ENCODE data around the gene MAST4. TPM values are rescaled to one million over a fixed set of nuclear protein-coding genes. Genes with fewer than 3 reads are reported as not detected.

The MAST4 gene
- total and polyA plus RNA-seq, 2 donors (not counting 1 experiment from before 2014, with no cell fraction given), result 7.0 to 15.2 TPM

DNA sequence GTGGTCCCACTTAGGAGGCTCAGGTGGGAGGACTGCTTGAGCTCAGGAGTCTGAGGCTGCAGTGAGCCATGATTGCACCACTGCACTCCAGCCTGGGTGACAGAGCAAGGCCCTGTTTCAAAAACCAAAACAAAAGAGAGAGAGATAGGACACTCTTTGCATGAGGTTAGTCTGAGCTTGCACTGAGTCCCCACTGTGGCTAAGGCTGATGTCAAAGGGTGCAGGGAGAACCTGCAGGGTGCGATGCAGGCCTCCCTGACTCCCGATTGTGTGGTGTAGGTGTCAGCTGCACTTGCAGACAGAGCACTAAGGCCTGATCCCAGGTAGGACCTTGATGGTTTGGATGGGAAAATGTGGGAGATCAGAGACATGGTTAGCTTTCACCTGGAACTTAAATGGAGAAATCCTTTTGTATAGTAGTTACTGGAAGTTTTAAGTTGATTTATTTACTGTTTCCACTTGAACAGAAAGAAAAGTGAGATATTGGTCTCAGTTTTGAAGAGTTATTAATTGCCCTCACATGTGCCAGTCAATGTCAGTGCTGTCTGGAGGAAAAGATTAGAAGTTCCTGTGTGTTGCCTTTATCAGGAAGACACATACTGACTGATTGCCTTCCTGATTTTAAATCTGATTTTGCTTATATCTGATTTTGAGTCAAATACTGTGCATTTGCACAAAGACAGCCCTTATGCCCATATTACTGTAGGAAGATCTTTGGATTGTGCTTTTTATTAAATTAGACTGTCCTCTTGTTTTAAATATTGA is 260.0 kb downstream of the MAST4 start:
- no peak overlapping the region for H3K4me2 ChIP-seq (ENCODE audit: extremely low read depth, insufficient read depth, low read length)
- H4K20me1 ChIP-seq (ENCODE audit: control insufficient read depth, extremely low read depth, insufficient read depth, low read length), result no peaks in the 10 kb centered on the region
- H3K27ac ChIP-seq (ENCODE audit: insufficient read depth, low read length), result no peak overlapping the region
- H3K27me3 ChIP-seq (ENCODE audit: control insufficient read depth, insufficient read depth, low read length), result no peaks in the 10 kb centered on the region
- H3K4me1 ChIP-seq (ENCODE audit: control insufficient read depth, extremely low read depth, insufficient read depth, low read length), result no peaks in the 10 kb centered on the region
- H3K79me2 ChIP-seq (ENCODE audit: control insufficient read depth, insufficient read depth, low read length), result no peaks in the 10 kb centered on the region
- DNase-seq (ENCODE audit: low read depth in 2 of 2), result no peak
- H3K4me3 ChIP-seq (replicated peaks in 1 of 4; ENCODE audit: control extremely low read depth in 1 of 4, insufficient read depth in 1 of 4, low read depth in 3 of 4, low read length in 4 of 4), result no peak overlapping the region
- no peak for TF ChIP-seq EZH2 (IDR thresholded peaks at IDR 0.05; ENCODE audit: low read length, missing control alignments)
- TF ChIP-seq, protein P1, sequence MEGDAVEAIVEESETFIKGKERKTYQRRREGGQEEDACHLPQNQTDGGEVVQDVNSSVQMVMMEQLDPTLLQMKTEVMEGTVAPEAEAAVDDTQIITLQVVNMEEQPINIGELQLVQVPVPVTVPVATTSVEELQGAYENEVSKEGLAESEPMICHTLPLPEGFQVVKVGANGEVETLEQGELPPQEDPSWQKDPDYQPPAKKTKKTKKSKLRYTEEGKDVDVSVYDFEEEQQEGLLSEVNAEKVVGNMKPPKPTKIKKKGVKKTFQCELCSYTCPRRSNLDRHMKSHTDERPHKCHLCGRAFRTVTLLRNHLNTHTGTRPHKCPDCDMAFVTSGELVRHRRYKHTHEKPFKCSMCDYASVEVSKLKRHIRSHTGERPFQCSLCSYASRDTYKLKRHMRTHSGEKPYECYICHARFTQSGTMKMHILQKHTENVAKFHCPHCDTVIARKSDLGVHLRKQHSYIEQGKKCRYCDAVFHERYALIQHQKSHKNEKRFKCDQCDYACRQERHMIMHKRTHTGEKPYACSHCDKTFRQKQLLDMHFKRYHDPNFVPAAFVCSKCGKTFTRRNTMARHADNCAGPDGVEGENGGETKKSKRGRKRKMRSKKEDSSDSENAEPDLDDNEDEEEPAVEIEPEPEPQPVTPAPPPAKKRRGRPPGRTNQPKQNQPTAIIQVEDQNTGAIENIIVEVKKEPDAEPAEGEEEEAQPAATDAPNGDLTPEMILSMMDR (conservative IDR thresholded peaks at IDR 0.05 in 1 of 2, IDR thresholded peaks at IDR 0.05 in 1 of 2; ENCODE audit: low read depth in 1 of 2, low read length in 2 of 2), result no peak
- no peaks in the 10 kb centered on the region for H3K36me3 ChIP-seq (ENCODE audit: control insufficient read depth, insufficient read depth, low read length)
- H3K9ac ChIP-seq (ENCODE audit: insufficient read depth, low read length), result no peak overlapping the region
- no peaks in the 10 kb centered on the region for H3K9me3 ChIP-seq (ENCODE audit: control insufficient read depth, insufficient read depth, low read depth, low read length)
- no peak overlapping the region for H2AFZ ChIP-seq (ENCODE audit: low read length)

DNA sequence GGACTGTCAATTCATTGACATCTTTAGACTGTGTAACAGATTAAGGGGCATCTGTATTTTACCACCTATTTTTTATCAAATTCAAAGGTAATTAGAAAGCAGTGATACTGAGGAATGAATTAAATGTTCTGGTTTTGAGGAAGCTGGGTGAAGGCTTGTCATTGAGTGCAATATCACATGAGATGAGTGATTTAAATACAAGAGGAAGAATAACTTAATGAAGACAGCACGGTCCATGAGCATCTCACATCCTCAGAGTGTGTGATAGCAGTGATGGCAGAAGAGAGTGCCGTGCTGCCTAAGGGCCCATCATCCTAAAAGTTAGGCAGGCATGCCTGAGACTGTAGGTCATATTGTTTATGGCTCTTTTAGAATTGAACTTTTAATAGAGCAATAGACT is 263.3 kb downstream of the MAST4 start:
- no peaks in the 10 kb centered on the region for H4K20me1 ChIP-seq (ENCODE audit: control insufficient read depth, extremely low read depth, insufficient read depth, low read length)
- no peaks in the 10 kb centered on the region for H3K27me3 ChIP-seq (ENCODE audit: control insufficient read depth, insufficient read depth, low read length)
- no peak overlapping the region for H3K4me3 ChIP-seq (replicated peaks in 1 of 4; ENCODE audit: control extremely low read depth in 1 of 4, insufficient read depth in 1 of 4, low read depth in 3 of 4, low read length in 4 of 4)
- DNase-seq (ENCODE audit: low read depth in 2 of 2), result no peak
- H3K4me1 ChIP-seq (ENCODE audit: control insufficient read depth, extremely low read depth, insufficient read depth, low read length), result no peaks in the 10 kb centered on the region
- no peak overlapping the region for H3K9ac ChIP-seq (ENCODE audit: insufficient read depth, low read length)
- no peak overlapping the region for H2AFZ ChIP-seq (ENCODE audit: low read length)
- H3K36me3 ChIP-seq (ENCODE audit: control insufficient read depth, insufficient read depth, low read length), result no peaks in the 10 kb centered on the region
- H3K27ac ChIP-seq (ENCODE audit: insufficient read depth, low read length), result no peak overlapping the region
- no peaks in the 10 kb centered on the region for H3K79me2 ChIP-seq (ENCODE audit: control insufficient read depth, insufficient read depth, low read length)
- no peak overlapping the region for H3K4me2 ChIP-seq (ENCODE audit: extremely low read depth, insufficient read depth, low read length)
- H3K9me3 ChIP-seq (ENCODE audit: control insufficient read depth, insufficient read depth, low read depth, low read length), result no peaks in the 10 kb centered on the region
- TF ChIP-seq, protein P1 (conservative IDR thresholded peaks at IDR 0.05 in 1 of 2, IDR thresholded peaks at IDR 0.05 in 1 of 2; ENCODE audit: low read depth in 1 of 2, low read length in 2 of 2), result no peak
- no peak for TF ChIP-seq EZH2 (IDR thresholded peaks at IDR 0.05; ENCODE audit: low read length, missing control alignments)

DNA sequence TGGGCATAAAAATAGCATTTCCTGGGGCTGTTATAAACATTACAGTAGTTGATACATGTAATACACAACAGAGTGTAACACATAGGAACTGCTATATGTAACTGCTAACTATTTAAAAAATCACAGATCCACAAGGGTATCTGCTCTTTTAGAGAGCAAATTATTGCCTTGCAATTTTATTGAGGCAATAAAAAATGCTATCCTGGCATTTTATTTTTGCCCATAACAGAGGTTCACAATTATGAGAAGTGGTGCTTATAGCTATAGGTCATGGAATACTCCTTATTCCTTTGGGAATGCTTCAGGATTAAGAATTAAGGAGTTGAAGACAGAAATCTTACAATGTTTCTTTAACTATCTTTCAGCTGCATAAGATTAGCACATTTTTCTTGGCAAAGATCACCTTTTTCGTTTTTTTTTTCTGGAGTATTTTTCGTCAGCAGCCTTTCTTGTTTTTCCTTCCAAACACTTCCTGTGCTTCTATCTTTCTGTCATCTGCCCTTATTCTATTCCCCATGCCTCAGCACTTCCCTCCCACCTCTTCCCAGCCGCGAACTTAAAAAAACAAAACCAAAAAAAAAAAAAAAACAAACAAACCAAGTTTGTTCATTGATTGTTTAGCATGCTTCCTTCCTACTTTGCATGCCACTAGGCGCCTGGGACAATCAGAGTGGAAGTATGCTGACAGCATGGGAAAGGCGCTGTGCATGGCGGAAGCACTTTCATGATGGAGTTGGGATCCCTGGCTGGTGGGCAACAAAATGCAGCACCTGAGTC is 264.2 kb downstream of the MAST4 start:
- TF ChIP-seq, protein P1 (conservative IDR thresholded peaks at IDR 0.05 in 1 of 2, IDR thresholded peaks at IDR 0.05 in 1 of 2; ENCODE audit: low read depth in 1 of 2, low read length in 2 of 2), result no peak
- TF ChIP-seq EZH2 (IDR thresholded peaks at IDR 0.05; ENCODE audit: low read length, missing control alignments), result no peak
- Histone ChIP-seq H3K9me3 (ENCODE audit: control insufficient read depth, insufficient read depth, low read depth, low read length) (no peaks in the 10 kb centered on the region), H3K36me3 (ENCODE audit: control insufficient read depth, insufficient read depth, low read length) (no peaks in the 10 kb centered on the region), H2AFZ (ENCODE audit: low read length) (no peak overlapping the region), H3K27ac (ENCODE audit: insufficient read depth, low read length) (no peak overlapping the region), H3K79me2 (ENCODE audit: control insufficient read depth, insufficient read depth, low read length) (no peaks in the 10 kb centered on the region), H4K20me1 (ENCODE audit: control insufficient read depth, extremely low read depth, insufficient read depth, low read length) (no peaks in the 10 kb centered on the region), H3K4me3 (replicated peaks in 1 of 4; ENCODE audit: control extremely low read depth in 1 of 4, insufficient read depth in 1 of 4, low read depth in 3 of 4, low read length in 4 of 4) (no peak overlapping the region), H3K4me2 (ENCODE audit: extremely low read depth, insufficient read depth, low read length) (no peak overlapping the region), H3K27me3 (ENCODE audit: control insufficient read depth, insufficient read depth, low read length) (no peaks in the 10 kb centered on the region), H3K9ac (ENCODE audit: insufficient read depth, low read length) (no peak overlapping the region), H3K4me1 (ENCODE audit: control insufficient read depth, extremely low read depth, insufficient read depth, low read length) (no peaks in the 10 kb centered on the region)
- peak in 1 of 2 donors; percentile 36 for DNase-seq (ENCODE audit: low read depth in 2 of 2)

Data from fibroblast of lung (primary cell).